ENCODE results near the gene ZNF425.

The ZNF425 gene

GRCh38 chr7:149085866-149086265, 40.3 kb downstream of the ZNF425 start:
- ChIA-PET POLR2A (interaction anchor here (1.8 kb wide), 1 partner anchor 20 kb away, joined by 4 read pairs; no protein-coding TSS in a partner anchor), CTCF (interaction anchor here (1.4 kb wide), 1 partner anchor 21 kb away, joined by 4 read pairs; no protein-coding TSS in a partner anchor)
- no peak for TF ChIP-seq LEF1 (IDR thresholded peaks at IDR 0.05; ENCODE audit: borderline replicate concordance)
- TF ChIP-seq BHLHE40 (IDR thresholded peaks at IDR 0.05; ENCODE audit: borderline replicate concordance) = no peak
- TF ChIP-seq HDGF (IDR thresholded peaks at IDR 0.05; ENCODE audit: borderline replicate concordance) = no peak
- no peak for TF ChIP-seq L3MBTL2 (conservative IDR thresholded peaks at IDR 0.05)
- TF ChIP-seq ARNT (IDR thresholded peaks at IDR 0.05) = no peak
- no peak for TF ChIP-seq FOXM1 (IDR thresholded peaks at IDR 0.05; ENCODE audit: borderline replicate concordance)
- no peak for TF ChIP-seq CTBP1 (IDR thresholded peaks at IDR 0.05; ENCODE audit: borderline replicate concordance)
- no peak for TF ChIP-seq NFRKB (IDR thresholded peaks at IDR 0.05)
- no peak for TF ChIP-seq ZNF384 (IDR thresholded peaks at IDR 0.05)
- TF ChIP-seq SP1 (IDR thresholded peaks at IDR 0.05) = no peak
- no peak for TF ChIP-seq ELF4 (IDR thresholded peaks at IDR 0.05)
- TF ChIP-seq TARDBP (IDR thresholded peaks at IDR 0.05) = no peak
- no peak for TF ChIP-seq SUZ12 (IDR thresholded peaks at IDR 0.05)
- TF ChIP-seq FOXK2 (IDR thresholded peaks at IDR 0.05) = no peak
- TF ChIP-seq, protein P1, sequence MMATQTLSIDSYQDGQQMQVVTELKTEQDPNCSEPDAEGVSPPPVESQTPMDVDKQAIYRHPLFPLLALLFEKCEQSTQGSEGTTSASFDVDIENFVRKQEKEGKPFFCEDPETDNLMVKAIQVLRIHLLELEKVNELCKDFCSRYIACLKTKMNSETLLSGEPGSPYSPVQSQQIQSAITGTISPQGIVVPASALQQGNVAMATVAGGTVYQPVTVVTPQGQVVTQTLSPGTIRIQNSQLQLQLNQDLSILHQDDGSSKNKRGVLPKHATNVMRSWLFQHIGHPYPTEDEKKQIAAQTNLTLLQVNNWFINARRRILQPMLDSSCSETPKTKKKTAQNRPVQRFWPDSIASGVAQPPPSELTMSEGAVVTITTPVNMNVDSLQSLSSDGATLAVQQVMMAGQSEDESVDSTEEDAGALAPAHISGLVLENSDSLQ (IDR thresholded peaks at IDR 0.05) = no peak
- no peak for TF ChIP-seq FOXA1 (IDR thresholded peaks at IDR 0.05)
- no peak for DNase-seq (ENCODE audit: extremely low spot score)

DNA sequence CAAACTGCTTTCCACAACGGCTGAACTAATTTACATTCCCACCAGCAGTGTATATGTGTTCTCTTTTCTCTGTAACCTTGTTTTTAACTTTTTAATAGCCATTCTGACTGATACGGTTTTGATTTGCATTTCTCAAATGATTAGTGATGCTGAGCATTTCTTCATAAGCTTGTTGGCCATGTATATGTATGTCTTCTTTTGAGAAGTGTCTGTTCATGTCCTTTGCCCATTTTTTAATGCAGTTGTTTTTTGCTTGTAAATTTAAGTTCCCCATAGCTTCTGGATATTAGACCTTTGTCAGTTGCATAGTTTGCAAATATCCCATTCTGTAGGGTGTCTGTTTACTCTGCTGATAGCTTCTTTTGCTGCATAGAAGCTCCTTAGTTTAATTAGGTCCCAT, 41.7 kb downstream of the ZNF425 start:
- POLR2A ChIA-PET = no interaction called here
- CTCF ChIA-PET = interaction anchor here (0.6 to 1.0 kb wide), 2 partner anchors 19 to 1345 kb away, joined by 3 read pairs; no protein-coding TSS in a partner anchor
- TF ChIP-seq, protein P1 (IDR thresholded peaks at IDR 0.05) = no peak
- TF ChIP-seq L3MBTL2 (conservative IDR thresholded peaks at IDR 0.05) (no peak), SUZ12 (IDR thresholded peaks at IDR 0.05) (no peak)
- no peak for DNase-seq (ENCODE audit: extremely low spot score)

DNA sequence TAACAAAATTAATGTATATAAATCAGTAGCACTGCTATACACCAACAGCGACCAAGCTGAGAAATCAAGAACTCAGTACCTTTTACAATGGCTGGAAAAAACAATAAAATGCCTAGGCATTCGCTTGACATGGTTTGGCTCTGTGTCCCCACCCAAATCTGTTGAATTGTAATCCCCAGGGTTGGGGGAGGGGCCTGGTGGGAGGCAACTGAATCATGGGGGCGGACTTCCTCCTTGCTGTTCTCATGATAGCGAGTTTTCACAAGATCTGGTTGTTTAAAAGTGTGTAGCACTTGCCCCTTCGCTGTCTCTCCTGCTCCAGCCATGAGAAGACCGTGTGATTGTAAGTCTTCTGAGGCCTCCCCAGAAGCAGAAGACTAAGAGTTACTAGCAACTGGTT, 44.2 kb downstream of the ZNF425 start:
- no peak for DNase-seq (ENCODE audit: extremely low spot score)
- CTCF ChIA-PET = no interaction called here

DNA sequence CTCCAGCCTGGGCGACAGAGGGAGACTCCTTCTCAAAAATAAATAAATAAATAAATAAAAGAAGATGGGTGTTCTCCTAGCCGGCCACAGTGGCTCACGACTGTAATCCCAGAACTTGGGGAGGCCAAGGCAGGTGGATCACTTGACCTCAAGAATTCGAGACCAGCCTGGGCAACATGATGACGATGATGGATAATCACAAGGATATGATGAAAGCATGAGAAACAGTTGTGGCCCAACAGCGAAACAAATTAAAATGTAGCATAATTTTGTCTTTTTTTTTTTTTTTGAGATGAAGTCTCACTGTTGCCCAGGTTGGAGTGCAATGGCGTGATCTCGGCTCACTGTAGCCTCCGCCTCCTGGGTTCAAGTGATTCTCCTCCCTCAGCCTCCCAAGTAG, 48.5 kb downstream of the ZNF425 start:
- CTCF ChIA-PET = interaction anchor here (0.7 kb wide), 1 partner anchor 26 kb away, joined by 3 read pairs; no protein-coding TSS in a partner anchor
- POLR2A ChIA-PET = no interaction called here
- DNase-seq (ENCODE audit: extremely low spot score) = no peak
- TF ChIP-seq, protein P1 (IDR thresholded peaks at IDR 0.05) = no peak
- TF ChIP-seq ELF4 (IDR thresholded peaks at IDR 0.05) (no peak), CTBP1 (IDR thresholded peaks at IDR 0.05; ENCODE audit: borderline replicate concordance) (no peak), L3MBTL2 (conservative IDR thresholded peaks at IDR 0.05) (no peak), FOXK2 (IDR thresholded peaks at IDR 0.05) (no peak), NFRKB (IDR thresholded peaks at IDR 0.05) (no peak), SP1 (IDR thresholded peaks at IDR 0.05) (no peak), FOXM1 (IDR thresholded peaks at IDR 0.05; ENCODE audit: borderline replicate concordance) (no peak), ZNF384 (IDR thresholded peaks at IDR 0.05) (no peak), BHLHE40 (IDR thresholded peaks at IDR 0.05; ENCODE audit: borderline replicate concordance) (no peak), HDGF (IDR thresholded peaks at IDR 0.05; ENCODE audit: borderline replicate concordance) (no peak), LEF1 (IDR thresholded peaks at IDR 0.05; ENCODE audit: borderline replicate concordance) (no peak), FOXA1 (IDR thresholded peaks at IDR 0.05) (no peak), TARDBP (IDR thresholded peaks at IDR 0.05) (no peak), ARNT (IDR thresholded peaks at IDR 0.05) (no peak), SUZ12 (IDR thresholded peaks at IDR 0.05) (no peak)

More for the DNA sequence above, 44.2 kb downstream of the ZNF425 start:
- TF ChIP-seq NFRKB (IDR thresholded peaks at IDR 0.05) (no peak), BHLHE40 (IDR thresholded peaks at IDR 0.05; ENCODE audit: borderline replicate concordance) (no peak), ARNT (IDR thresholded peaks at IDR 0.05) (no peak), ZNF384 (IDR thresholded peaks at IDR 0.05) (no peak), LEF1 (IDR thresholded peaks at IDR 0.05; ENCODE audit: borderline replicate concordance) (no peak), TARDBP (IDR thresholded peaks at IDR 0.05) (no peak), FOXK2 (IDR thresholded peaks at IDR 0.05) (no peak), FOXA1 (IDR thresholded peaks at IDR 0.05) (no peak), L3MBTL2 (conservative IDR thresholded peaks at IDR 0.05) (no peak), HDGF (IDR thresholded peaks at IDR 0.05; ENCODE audit: borderline replicate concordance) (no peak), SP1 (IDR thresholded peaks at IDR 0.05) (no peak), ELF4 (IDR thresholded peaks at IDR 0.05) (no peak), CTBP1 (IDR thresholded peaks at IDR 0.05; ENCODE audit: borderline replicate concordance) (no peak), FOXM1 (IDR thresholded peaks at IDR 0.05; ENCODE audit: borderline replicate concordance) (no peak), SUZ12 (IDR thresholded peaks at IDR 0.05) (no peak)
- TF ChIP-seq, protein P1 (IDR thresholded peaks at IDR 0.05) = no peak
- POLR2A ChIA-PET = no interaction called here

- no peak for DNase-seq (ENCODE audit: extremely low spot score)
- no peak for TF ChIP-seq SUZ12 (IDR thresholded peaks at IDR 0.05)
- no peak for TF ChIP-seq BHLHE40 (IDR thresholded peaks at IDR 0.05; ENCODE audit: borderline replicate concordance)
- TF ChIP-seq ZNF384 (IDR thresholded peaks at IDR 0.05) = no peak
- TF ChIP-seq L3MBTL2 (conservative IDR thresholded peaks at IDR 0.05) = no peak
- TF ChIP-seq, protein P1 (IDR thresholded peaks at IDR 0.05) = no peak
- TF ChIP-seq ARNT (IDR thresholded peaks at IDR 0.05) = no peak
- TF ChIP-seq SP1 (IDR thresholded peaks at IDR 0.05) = no peak
- TF ChIP-seq FOXK2 (IDR thresholded peaks at IDR 0.05) = no peak
- TF ChIP-seq HDGF (IDR thresholded peaks at IDR 0.05; ENCODE audit: borderline replicate concordance) = no peak
- TF ChIP-seq NFRKB (IDR thresholded peaks at IDR 0.05) = no peak
- TF ChIP-seq CTBP1 (IDR thresholded peaks at IDR 0.05; ENCODE audit: borderline replicate concordance) = no peak
- CTCF ChIA-PET = interaction anchor here (1.8 kb wide), 1 partner anchor 10 kb away, joined by 5 read pairs; no protein-coding TSS in a partner anchor
- POLR2A ChIA-PET = interaction anchor here (1.0 to 1.3 kb wide), 2 partner anchors 9 to 72 kb away, joined by 3 read pairs; partner anchors contain the start of gene ZNF398
Measured at GRCh38 chr7:149075286-149075685, 50.8 kb downstream of the ZNF425 start.

Measured in HEK293T (cell line).